HG03442 (cell line): ENCODE measurements around the gene MIB2.
A peak's percentile ranks its signal among the peaks of the same experiment; 100 is the strongest.
"Not testable (repeated sequence)": the region's sequence is repeated elsewhere in the genome, so short reads cannot be mapped to it uniquely, and the experiment has no call there.

Experiments used
- ATAC-seq: cut with Tn5 transposase; IDR thresholded peaks from one replicate; pipeline ENCODE4 v1.9.1; 2021; ENCODE audit warnings: mild to moderate bottlenecking, moderate library complexity; ENCODE audit not compliant: unreplicated experiment

The MIB2 gene

DNA sequence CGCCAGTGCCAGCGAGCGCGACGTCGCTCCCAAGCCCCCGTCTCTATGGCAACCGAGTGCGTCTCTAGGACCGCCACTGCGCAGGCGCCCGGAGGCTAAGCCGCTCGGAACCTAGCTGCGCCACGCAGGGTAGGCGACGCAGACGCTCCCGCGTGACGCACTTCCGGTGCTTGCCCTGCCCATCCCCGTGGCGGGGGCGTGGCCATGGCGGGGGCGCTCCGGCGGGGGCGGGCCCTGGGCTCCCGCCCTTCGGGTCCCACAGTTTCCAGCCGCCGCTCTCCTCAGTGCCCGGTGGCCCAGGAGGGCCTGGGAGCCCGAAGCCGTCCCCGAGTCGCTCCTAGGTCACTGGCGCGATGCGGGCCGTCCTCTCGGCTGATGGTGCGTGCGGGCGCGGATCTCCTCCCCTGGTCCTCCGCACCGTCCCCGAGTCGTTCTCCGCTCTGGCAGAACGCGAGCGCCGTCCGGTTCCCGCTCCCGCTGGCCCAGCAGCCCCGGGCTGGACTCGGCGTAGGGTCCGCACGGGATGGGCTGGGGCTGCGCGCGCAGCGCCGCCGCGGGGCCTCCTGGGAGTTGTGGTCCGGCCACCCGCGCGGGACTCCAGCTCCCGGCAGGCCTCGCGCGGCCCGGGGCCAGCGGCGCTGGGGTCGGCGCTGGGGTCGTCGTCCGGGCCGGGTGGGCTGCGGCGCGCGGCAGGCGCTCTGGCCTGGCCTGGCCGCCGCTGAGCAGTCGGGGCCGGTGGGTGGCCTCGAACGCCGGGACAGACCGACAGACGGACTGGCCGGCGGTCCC, at the start of gene MIB2:
MIB2 (plus strand) TSS at position 245 of the 789 bp plus-strand sequence. CDS start 7,953 bp downstream, outside the sequence.
- ATAC-seq, result peak; percentile 76

DNA sequence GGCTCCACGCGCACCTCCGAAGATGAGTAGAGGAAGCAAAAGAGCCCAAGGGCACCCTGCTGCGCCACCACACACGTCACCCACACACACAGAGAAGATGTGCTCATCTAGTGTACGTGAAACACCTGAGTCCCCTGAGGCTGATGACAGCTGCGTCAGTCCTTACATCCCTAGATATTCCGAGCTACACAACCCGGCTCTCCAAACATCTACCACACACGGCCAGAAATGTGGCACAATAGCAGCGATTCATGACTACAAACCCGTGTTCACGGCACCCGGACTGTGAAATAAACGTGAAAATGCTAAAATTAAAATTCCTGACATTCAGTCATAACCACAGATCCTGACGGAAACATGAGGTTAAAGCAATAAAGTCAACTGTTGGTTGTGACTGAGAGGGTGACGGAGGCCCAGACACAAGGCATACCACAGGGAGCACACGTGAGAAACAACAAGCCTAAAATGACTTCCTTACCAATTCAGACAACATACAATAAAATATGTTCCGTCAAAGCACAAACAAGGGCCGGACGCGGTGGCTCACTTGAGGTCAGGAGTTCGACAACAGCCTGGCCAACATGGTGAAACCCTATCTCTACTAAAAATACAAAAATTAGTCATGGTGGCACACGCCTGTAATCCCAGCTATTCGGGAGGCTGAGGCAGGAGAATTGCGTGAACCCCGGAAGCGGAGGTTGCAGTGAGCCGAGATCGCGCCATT, 48.0 kb upstream of the MIB2 start:
- no peak for ATAC-seq

GRCh38 chr1:1567891-1568291, 47.4 kb upstream of the MIB2 start:
- ATAC-seq, result no peak

DNA sequence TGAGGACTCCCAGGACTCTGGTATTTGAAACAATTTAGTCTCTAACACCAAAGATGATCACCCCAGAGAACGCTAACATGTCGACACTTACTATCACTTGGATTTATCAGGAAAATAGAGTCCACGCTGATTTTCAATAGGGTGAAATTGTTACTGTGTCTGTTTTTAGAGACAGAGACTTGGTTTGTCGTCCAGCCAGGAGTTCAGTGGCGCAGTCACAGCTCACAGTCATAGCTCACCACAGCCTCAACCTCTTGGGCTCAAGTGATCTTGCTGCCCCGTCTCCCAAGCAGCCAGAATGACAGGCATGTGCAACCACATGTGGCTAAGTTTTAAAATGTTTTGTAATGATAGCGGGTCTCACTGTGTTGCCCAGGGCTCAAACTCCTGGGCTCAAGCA, 46.0 kb upstream of the MIB2 start:
- no peak for ATAC-seq

DNA sequence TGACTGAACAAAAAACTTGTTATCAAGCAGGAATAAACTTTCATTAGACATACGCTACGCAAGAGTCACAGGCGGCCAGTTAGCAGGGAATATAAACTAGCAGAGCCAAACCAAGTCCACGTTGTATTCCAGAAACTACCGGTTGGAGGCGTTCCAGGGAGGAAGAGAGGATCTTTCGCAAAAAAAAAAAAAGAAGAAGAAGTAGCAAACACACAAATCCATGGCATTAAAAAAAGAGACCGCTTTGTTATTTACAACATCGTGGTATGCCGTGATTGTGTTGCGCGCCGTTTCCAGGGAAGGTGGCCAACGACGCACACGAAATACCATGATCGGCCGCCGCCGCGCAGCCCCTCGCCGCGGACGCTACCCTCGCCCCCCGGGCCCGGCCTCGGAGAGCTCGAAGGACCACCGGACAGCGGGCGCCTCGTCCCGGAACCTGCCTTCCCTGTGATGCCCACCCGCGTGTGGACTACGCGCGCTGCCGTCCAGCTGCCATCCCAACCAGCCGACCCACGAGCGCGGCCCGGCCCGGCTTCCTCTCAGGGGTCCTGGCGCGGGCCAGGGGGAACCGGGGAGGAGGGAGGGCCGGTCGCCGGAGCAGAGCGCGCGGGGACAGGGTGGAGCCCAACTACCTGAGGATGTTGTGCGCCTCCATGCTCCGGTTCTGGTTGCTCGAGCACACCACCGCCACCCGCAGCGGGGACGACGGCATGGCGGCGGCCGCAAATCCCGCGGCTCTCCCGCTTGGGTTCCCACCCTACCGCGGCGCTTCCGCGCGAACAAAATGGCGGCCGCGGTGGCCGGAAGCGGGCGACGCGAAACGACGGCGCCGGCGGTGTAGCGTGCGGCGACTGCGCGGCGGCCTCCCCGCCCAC, 41.2 kb upstream of the MIB2 start:
- peak; percentile 43 for ATAC-seq

- peak; percentile 82 for ATAC-seq
Measured at GRCh38 chr1:1574721-1575537, 40.4 kb upstream of the MIB2 start, which contains the start of gene SSU72. TSS of gene SSU72 (minus strand) at chr1:1574863. CDS start at chr1:1574557, 306 bp downstream.

DNA sequence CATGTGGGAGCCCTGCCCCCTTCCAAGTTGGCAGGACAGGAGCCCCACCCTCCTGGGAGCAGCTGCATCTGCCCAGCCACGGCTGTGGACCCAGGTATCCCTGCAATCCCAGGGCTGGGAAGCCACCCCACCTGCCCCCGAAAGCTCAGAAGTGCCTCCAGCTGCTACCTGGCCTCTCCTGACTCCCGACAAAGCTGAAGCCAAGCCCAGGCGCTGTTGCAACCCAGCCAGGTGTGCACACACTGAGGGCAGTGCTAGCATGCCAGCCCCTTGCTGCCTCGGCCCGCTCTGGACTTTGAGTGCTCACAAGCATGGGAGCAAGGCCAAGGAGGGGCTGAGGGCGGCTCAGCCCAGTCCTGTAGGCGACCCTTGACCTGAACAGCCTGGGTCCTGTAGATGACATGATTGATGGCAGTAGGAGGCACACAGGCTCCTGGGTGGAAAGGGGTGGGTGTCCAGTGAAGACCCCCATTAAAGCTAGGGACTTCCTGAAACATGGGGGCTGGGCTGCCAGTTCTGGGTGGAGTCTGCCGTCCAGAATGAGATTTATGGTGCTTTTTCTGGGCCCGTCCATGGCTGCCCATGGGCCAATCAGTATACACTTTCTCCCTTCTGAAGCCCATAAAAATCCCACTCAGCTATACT, 37.8 kb upstream of the MIB2 start:
- ATAC-seq, result no peak

DNA sequence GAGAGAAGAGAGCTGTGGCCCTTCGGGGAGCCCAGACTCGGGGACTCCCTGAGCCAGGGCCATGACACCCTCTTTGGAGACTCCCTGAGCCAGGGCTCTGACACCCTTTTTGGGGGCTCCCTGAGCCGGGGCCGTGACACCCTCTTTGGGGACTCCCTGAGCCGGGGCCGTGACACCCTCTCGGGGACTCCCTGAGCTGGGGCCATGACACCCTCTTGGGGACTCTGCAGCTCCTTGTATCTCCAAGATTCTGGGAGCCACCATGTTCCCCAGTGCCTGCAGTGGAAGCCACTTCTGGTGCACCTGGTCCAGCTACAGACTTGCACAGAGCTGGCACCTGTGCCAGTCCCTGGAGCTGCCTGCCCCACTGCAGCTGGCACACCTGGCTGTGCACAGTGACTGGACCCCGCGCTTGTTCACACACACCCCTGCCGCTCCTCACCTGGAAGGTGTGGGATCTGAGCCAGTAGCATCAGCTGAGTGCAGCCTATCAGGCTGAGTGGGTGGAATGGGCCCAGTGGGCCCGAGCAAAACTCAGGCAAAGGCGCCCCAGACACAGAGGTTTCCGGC, 36.8 kb upstream of the MIB2 start:
- no peak for ATAC-seq

DNA sequence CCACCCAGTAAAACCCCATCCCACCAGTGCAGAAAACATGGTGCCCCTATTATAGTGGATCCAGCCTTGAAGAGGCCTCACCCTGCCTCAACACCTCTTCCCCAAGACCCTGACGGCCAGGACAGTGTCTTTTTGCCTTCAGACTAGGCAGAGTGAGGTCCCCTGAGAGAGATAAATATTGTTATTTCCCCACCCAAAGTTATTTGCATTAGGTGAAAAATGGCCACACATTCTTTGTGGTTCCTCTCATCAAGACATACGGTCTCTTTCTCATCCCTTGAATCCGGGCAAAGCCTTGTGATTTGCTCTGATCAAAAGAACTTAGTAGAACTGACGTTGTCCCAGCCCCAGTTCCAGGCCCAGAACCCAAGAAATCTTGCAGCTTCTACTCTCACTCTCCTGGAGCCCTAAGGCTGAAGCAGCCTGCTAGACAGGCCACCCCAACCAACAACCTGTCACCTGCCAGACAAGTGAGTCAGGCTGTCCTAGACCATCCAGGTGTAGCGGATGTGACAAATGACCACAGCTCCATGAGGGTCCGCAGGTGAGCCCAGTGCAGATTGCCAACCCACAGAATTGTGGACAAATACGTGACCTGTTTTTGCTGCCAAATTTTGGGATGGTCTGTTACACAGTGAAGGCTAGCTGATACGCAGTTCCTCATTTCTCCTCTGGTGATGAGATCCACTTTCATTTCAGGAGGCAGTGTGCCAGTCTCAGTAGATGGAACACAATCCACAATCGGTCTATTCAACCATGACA, 32.5 kb upstream of the MIB2 start:
- no peak for ATAC-seq

GRCh38 chr1:1583347-1584010, 31.8 kb upstream of the MIB2 start:
- ATAC-seq, result no peak

- no peak for ATAC-seq
Measured at GRCh38 chr1:1591452-1591851, 23.8 kb upstream of the MIB2 start.

- no peak for ATAC-seq
Measured at GRCh38 chr1:1593834-1594601, 21.3 kb upstream of the MIB2 start.

- ATAC-seq, result no peak
Measured at GRCh38 chr1:1594602-1595260, 20.6 kb upstream of the MIB2 start.

GRCh38 chr1:1595341-1595740, 20.0 kb upstream of the MIB2 start:
- ATAC-seq, result not testable (repeated sequence)

DNA sequence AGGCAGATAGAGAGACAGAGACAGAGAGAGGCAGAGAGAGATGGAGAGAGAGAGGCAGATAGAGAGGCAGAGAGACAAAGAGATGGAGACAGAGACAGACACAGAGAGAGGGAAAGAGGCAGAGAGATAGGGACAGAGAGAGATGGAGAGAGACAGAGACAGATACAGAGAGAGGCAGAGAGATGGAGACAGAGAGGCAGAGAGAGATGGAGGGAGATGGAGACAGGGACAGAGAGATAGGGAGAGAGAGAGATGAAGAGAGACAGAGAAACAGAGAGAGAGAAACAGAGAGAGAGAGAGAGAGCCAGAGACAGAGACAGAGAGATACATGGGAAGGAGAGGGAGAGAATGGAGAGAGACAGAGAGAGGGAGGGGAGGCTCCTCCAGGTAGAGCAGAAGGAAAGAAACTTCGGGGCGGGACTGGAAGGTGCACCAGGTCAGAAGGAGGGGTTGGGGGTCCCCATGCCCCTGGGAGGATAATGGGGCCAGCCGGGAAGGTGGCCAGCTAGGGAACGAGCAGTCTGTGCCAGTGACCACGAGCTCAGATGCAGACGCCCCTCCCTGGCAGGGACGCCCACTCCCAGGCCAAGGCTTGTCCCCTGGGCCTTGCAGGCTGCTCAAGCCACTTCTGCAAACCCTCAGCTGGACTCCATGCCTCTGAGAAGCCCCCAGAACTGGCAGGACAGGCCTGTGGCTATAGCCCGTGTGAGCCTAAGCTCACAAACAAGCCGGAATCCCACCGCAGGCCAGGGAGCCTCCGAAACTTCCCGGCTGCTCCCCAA, 18.6 kb upstream of the MIB2 start:
- no peak for ATAC-seq

DNA sequence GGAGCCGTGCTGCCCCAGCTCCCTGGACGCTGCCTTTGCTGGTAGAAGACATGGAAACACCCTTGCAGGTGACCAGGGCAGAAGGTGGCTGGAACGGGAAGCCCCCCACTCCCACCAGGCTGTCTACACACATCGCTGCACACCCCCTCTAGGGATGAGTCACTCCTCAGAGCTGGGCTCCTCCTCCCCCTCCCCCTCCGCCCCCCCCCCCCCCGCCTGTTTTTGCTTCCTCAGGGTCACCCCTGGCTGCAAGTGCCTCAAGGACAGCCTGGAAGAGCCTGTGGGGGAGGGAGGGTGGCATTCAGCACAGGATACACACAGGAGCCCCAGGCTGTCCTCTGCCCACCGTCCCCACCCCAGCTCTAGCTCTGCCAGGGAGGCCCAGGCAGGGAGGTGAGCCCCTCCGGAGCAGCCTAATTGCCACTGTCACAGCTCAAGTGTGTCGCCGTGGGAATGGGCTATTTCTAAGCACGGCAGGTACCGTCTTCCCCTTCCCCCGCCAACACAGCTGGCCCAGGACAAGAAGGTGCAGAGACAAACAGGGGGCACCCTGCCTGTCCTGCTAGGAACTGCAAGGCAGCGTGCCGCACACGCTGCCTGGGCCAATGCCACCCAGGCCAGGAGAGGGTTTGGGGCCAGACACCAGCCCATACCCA, 17.9 kb upstream of the MIB2 start:
- ATAC-seq, result no peak
